Hindlimb muscle (tissue), 1 donor: Measurements from ENCODE around the gene MPST. TPM values are rescaled to one million over a fixed set of nuclear protein-coding genes. Genes with fewer than 3 reads are reported as not detected.
A peak's percentile ranks its signal among the peaks of the same experiment; 100 is the strongest.

Experiments
- DNase-seq: peaks from one replicate; pipeline ENCODE4 v3.0.0-alpha.2; 2013
- polyA plus RNA-seq: library from polyadenylated mRNA; unstranded; fragments of 120-200 nt; gene quantifications from one replicate; pipeline ENCODE4 v1.2.1, GENCODE V29; 2013; ENCODE audit not compliant: insufficient read length

Gene MPST
- polyA plus RNA-seq, 1 donor = 56.0 TPM

DNA sequence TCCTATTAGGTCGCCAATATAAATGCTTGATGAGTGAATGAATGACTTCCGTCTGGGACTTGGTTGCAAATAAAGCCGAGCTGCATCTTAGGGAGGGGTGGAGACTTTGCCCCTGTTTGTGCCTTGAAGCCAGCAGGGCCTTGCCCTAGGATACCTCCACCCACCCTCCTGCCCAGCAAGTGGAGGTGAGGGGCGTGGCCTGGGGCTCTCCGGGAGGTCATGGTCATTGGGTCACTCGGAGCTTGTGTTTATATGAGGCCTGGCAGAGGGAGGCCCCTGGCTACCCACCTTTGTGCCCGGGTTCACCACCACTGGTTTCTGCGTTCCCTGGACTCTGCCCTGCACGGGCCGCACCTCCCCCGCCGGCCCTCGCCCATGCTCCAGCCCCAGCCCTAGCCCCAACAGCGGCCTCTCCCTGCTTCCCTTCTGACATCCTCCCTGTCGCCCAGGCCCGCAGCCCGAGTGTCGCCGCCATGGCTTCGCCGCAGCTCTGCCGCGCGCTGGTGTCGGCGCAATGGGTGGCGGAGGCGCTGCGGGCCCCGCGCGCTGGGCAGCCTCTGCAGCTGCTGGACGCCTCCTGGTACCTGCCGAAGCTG, 4.3 kb downstream of the MPST start:
- no peak for DNase-seq

- DNase-seq = no peak
These were observed 5.0 kb downstream of the MPST start for GRCh38 chr22:37024339-37025157.

DNA sequence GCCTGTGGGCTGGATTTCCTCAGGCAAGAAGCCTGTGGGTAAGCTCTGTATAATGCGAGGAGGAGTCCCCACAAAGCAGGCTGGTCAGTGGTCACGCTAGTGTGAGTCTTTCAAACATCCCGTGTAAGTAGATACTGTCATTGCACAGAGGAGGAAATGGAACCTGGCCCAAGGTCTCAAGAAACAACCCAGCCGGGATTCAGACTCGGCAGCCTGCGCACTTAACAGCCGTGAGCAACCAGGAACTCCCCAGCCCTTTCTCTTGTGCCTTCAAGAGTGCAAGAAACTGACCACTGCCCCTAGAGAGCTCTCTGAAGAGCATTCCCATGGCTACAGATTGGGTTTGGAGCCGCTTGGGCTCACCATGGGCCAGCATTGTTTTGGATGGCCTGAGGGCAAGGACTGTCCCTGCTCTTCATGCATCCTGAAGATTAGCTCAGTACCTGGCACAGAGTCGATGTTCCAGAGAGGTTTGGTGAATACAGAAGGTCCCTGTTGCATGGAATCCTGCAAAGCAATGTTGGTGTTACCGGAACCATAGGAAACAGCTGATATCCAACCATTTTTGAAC, 6.0 kb downstream of the MPST start:
- DNase-seq = no peak

GRCh38 chr22:37026325-37026724, 6.8 kb downstream of the MPST start:
- no peak for DNase-seq

DNA sequence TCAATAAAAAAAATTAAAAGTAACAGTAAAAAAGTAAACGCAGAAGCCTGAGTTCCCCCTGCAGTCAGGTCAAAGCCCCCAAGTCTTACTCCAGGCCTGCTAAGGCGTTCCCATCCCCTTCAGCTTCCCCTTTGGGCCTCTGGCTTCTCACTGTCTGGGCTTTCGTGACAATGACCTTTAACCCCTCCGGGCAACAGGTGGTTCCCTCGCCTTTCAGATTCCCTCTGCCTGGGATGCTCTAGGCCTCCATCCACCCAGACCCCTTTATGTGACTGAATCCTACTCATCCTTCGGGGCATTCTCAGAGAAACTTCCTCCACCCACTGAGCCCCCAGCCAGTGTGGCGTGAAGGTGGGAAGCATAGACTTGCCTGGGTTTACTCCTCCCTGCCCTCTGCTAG, 8.0 kb downstream of the MPST start:
- DNase-seq = no peak

DNA sequence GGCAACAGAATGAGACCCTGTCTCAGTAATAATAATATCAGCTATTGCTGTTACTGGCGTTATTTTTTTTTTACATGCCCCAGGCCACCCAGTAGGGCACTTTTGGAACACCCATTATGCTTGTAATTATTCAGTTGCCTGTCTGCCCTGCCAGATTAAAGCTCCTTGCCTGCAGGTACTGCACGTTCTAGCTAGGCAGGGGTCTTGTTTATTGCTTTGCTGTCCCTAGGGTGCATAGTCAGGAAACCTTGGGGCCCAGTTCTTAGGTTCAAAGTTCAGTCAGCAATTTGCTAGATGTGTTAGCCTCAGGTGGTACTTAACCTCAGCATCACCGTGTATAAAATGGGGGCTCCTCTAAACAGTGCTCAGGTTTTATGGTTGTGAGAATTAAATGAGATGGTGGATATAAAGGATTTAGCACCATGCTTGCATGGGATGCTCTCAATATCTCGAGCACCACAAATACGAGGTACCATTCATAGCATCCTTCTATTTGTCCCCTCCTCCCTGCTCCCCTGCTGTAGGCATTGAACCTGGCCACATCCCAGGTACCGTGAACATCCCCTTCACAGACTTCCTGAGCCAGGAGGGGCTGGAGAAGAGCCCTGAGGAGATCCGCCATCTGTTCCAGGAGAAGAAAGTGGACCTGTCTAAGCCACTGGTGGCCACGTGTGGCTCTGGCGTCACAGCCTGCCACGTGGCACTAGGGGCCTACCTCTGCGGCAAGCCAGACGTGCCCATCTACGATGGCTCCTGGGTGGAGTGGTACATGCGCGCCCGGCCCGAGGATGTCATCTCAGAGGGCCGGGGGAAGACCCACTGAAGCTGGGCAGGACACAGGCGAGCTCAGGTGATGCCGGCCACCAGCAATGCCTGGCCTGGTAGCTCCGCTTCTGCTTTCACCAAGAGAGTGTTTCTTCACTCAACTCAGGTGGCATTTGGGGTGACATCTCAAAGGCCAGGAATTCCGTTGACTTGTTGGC, 9.4 kb downstream of the MPST start:
- DNase-seq = no peak

DNA sequence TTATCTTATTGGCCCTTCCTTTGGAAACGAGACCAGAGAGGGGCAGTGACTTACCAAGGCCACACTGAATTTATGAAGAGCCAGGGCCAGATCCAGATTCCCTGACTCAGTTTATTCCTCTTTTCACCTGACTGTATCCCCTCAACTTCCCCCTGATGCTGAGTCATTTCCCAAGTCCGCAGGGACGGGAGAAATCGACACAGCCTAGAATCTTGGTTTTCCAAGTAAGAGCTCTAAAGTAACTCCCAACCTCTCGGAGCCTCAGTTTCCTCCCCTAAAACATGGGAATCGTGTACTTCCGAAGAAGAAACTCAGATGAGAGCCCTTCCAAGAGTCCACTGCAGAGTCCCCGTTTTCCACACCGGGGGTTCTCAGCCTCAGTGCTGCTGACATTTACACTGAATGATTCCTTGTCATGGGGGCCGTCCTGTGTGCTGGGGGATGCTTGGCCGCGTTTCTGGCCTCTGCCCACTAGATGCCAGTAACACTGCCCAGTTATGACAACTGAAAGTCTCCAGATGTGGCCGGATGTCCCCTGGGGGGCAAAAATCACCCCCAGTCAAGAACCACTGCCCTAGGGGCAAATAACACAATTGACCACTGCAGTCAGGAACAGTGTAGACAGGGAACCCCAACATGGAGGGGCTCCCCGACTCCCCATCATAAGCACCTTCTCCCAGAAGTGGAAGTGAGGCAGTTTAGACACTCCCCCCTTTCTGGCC, 11.2 kb downstream of the MPST start:
- no peak for DNase-seq

DNA sequence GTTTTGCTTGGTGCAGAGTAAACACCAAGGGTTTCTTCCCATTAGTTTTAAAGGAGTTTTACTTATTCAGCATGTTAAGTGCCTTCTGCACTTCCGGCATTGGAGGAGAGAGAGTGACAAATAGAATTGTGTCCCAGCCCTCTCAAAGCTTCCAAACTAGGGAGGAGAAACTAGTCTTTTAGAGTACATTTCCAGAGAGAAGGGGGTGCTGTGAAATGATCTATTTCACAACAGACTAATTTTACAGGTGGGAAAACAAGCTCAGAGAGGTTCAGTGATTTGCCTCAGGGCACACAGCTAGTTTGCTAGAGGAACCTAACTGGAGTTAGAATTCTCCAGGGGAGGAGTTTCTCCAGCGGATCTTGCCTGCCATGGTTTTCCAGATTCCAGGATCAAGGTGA, 12.6 kb downstream of the MPST start:
- DNase-seq = no peak

- DNase-seq = no peak
These were observed 13.3 kb downstream of the MPST start for GRCh38 chr22:37032535-37033460.

DNA sequence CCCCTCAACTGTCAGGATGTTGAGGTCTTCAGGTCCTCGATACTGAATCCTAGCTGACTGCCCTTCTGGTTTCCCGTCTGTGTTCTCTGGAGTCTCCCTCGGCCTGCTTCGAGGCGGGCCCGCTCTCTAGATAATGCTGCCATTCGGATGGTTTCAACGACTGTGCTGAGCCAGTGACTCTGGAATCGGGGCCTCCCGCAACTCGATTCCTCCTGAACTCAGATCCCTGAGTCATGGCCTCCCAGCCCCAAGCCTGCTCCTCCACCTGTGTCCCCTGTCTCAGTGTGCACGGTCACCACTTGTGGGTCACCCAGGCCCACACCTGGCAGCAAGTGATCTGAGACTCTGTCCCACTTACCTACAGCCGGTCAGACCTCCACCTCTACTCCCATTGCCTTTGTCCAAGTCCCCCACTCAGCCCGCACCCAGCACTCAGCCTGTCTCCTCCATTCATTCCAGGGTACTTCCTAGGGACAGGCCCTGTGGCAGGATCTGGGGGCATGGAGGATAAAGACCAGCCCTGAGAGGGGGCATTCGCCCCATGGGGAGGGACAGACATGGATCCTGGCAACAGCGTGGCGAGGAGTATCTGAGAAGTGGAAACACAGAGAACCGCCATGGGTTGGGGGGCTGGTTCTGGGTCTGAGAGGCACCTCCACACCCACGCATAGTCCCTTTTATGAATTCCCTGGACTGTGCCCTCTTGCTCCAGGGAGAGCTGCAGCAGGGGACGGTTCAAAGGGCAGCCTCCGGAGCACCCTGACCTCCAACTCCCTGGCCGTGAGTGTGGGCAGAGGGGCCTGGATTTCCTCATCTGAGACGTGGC, 14.3 kb downstream of the MPST start:
- DNase-seq = no peak

- DNase-seq = no peak
These were observed 17.3 kb downstream of the MPST start for GRCh38 chr22:37036655-37037377.

DNA sequence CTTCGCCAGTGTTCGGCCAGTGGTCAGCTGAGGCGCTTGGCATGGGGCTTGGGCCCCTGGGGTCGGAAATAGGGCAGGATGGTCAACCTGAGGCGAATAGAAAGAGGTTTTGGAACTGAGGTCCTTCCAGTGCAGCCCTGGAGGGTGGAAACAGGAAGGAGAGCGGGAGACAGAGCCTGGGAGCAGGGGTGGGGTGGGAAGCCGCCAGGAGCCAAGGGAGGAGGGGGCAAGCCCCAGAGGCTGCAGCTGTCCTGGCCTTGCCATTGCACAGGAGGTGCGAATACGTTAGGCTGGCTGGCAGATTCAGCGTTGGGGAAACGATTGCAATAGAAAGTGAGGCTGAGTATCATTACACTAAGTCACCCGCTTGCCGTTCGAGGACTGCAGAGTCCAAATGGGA, 18.1 kb downstream of the MPST start:
- DNase-seq = no peak

GRCh38 chr22:37039466-37039865, 19.9 kb downstream of the MPST start:
- no peak for DNase-seq

GRCh38 chr22:37043209-37043827, 23.8 kb downstream of the MPST start:
- no peak for DNase-seq

DNA sequence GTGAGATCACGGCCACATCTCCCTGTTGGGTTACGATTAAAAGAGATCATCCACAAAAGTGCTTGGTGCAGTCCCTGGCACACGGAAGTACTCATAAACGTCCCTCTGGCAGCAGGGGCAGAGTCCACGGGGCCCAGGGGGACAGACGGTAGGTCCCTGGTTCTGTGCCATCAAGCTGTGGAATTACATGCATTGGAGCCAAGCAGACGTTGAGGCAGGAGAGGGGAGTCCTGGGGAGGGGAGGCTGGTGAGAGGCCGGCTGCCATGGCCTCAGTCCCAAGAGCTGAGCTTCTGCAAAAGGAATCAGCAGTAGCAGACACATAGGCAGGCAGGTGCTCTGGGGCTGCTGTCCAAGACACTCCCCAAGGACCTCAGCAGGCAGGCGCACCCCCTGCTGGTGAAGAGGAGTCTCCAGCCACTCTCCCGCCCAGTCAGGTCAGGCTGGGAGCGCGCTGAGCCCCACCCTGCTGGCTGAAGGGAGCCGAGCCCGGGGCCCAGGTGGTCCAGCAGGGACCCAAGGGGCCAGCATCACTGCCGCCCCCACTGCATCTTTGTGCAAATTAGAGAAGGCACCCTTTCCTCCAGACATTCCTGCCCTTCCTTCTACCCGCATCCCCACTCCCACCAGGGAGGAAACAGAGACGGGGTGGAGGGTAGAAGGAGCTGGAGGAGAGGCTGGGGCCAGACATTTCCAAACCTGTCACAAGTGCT, 24.4 kb downstream of the MPST start:
- peak; percentile 29 for DNase-seq

GRCh38 chr22:37044634-37045625, 25.4 kb downstream of the MPST start:
- no peak for DNase-seq

DNA sequence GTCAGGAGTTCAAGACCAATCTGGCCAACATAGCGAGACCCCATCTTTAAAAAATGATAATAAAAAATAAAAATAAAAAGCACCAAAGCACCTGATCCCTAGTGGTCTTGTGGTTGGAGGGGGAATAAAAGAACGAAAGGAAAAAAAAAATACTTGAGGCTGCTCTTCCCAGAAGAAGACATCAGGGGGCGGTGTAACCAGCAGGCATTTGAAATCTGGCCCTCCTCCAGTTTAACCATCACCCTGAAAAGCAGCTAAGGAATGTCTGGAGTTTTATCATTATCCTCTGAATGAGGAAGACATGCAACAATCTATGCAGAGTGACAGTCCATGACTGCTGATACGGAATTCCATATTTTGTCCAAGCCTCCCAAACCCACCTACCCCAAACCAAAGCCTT, 26.4 kb downstream of the MPST start:
- DNase-seq = no peak
